GM20000 (cell line): Measurements from ENCODE around the gene MMP11.
A peak's percentile ranks its signal among the peaks of the same experiment; 100 is the strongest.
"Not testable (repeated sequence)": the region's sequence is repeated elsewhere in the genome, so short reads cannot be mapped to it uniquely, and the experiment has no call there.

Source experiments
- DNase-seq: peaks from one replicate; pipeline ENCODE4 v3.0.0; 2012; ENCODE audit warnings: low spot score
- CTCF ChIP-seq: IDR thresholded peaks from 2 replicates; pipeline ENCODE4 v1.5.1; 2012; ENCODE audit warnings: mild to moderate bottlenecking, control low read depth; ENCODE audit errors: extremely low read depth, missing control alignments

The MMP11 gene

GRCh38 chr22:23772649-23773473 lies at the start of gene MMP11:
Gene MMP11, plus strand, starts transcription at chr22:23772849. Its CDS starts 22 bp downstream, at chr22:23772871.
- peak; percentile 87 for DNase-seq
- no peak for TF ChIP-seq CTCF

GRCh38 chr22:23728108-23728507 lies 44.5 kb upstream of the MMP11 start:
- DNase-seq = not testable (repeated sequence)

GRCh38 chr22:23737696-23738095 lies 35.0 kb upstream of the MMP11 start:
- TF ChIP-seq CTCF = no peak
- DNase-seq = no peak

GRCh38 chr22:23742505-23743264 lies 30.0 kb upstream of the MMP11 start:
- TF ChIP-seq CTCF = no peak
- DNase-seq = no peak

- DNase-seq = no peak
- no peak for TF ChIP-seq CTCF
These were observed 29.3 kb upstream of the MMP11 start for GRCh38 chr22:23743303-23743705.

GRCh38 chr22:23744001-23744400 lies 28.6 kb upstream of the MMP11 start:
- no peak for TF ChIP-seq CTCF
- no peak for DNase-seq

GRCh38 chr22:23744485-23744884 lies 28.2 kb upstream of the MMP11 start:
- no peak for TF ChIP-seq CTCF
- no peak for DNase-seq
